Measurements from ENCODE around the gene DUS2.
A peak's percentile ranks its signal among the peaks of the same experiment; 100 is the strongest.

DUS2 gene

DNA sequence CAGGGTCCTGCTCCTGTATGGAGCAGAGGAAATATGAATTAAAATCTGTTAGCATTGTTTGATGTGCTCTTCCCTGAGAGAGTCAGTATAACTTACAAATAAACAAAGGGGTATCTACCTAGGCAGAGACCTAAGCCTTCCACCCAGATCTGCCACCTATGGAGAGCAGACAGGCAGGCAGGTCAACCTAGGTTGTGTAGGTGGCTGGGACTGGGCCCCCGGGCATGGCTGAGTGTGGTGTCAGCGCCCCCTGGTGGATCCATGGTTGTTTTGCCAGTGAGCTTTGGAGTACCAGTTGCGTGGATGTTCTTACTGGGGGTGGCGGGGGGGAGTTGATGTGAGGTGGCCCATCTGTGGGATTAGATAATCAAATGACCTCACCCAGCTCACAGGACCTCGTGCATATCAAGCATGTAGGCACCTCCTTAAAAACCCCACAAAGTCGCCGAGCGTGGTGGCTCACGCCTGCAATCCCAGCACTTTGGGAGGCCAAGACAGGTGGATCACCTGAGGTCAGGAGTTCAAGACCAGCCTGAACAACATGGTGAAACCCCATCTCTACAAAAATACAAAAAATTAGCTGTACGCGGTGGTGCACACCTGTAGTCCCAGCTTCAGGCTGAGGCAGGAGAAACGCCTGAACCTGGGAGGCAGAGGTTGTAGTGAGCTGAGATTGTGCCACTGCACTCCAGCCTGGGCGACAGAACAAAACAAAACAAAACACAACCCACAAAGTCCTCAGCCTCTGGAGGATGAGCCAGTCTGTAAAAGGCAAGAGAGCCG lies 17.6 kb downstream of the DUS2 start:
- Histone ChIP-seq H3K9me3 (ENCODE audit: control insufficient read depth in 2 of 2, low read length in 2 of 2) (no peaks in the 10 kb centered on the region), H3K27ac (ENCODE audit: low read depth in 2 of 2, low read length in 2 of 2) (peak overlapping the region in 1 of 2 donors; percentile 21), H3K27me3 (ENCODE audit: control insufficient read depth in 2 of 2, insufficient read depth in 2 of 2, low read length in 2 of 2) (no peaks in the 10 kb centered on the region), H3K4me3 (ENCODE audit: low read length in 2 of 2) (no peak overlapping the region), H3K9ac (ENCODE audit: low read depth in 1 of 2, low read length in 2 of 2) (no peak overlapping the region), H3K4me1 (ENCODE audit: control insufficient read depth in 2 of 2, insufficient read depth in 2 of 2, low read length in 2 of 2) (peaks cover 2% of the 10 kb centered on the region in 2 donors), H3K36me3 (ENCODE audit: control insufficient read depth in 2 of 2, insufficient read depth in 2 of 2, low read length in 2 of 2) (peaks cover 4 to 11% of the 10 kb centered on the region in 2 donors)

DNA sequence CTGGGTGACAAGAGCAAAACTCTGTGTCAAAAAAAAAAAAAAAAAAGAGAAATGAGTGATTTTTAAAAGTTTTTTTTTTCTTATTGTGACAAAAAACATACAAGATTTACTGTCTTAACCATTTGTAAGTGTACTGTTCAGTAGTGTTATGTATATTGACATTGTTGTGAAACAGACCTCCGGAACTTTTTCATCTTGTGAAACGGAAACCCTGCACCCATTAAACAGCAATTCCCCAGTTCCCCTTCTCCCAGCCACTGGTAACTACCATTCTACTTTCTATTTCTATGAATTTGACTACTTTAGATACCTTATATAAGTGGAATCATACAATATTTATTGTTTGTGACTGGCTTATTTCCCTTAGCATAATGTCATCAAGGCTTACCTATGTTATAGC lies 18.7 kb downstream of the DUS2 start:
- H3K36me3 ChIP-seq (ENCODE audit: control insufficient read depth in 2 of 2, insufficient read depth in 2 of 2, low read length in 2 of 2) = peaks cover 4 to 11% of the 10 kb centered on the region in 2 donors

DNA sequence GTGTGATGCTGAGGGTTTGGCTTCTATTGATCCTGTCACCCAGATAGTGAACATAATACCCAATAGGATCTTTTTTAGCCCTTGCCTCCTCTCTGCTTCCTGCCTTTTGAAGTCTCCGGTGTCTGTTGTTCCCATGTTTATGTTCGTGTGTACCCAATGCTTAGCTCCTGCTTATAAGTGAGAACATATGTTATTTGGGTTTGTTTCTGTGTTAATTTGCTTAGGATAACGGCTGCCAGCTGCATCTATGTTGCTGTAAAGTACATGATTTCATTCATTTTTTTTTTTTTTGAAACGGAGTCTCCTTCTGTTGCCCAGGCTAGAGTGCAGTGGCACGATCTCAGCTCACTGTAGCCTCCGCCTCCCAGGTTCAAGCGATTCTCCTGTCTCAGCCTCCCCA lies 23.0 kb downstream of the DUS2 start:
- Histone ChIP-seq H3K4me3 (ENCODE audit: low read length in 2 of 2) (no peak overlapping the region), H3K27me3 (ENCODE audit: control insufficient read depth in 2 of 2, insufficient read depth in 2 of 2, low read length in 2 of 2) (no peaks in the 10 kb centered on the region), H3K9ac (ENCODE audit: low read depth in 1 of 2, low read length in 2 of 2) (no peak overlapping the region), H3K36me3 (ENCODE audit: control insufficient read depth in 2 of 2, insufficient read depth in 2 of 2, low read length in 2 of 2) (peaks cover 19 to 23% of the 10 kb centered on the region in 2 donors), H3K27ac (ENCODE audit: low read depth in 2 of 2, low read length in 2 of 2) (no peak overlapping the region), H3K4me1 (ENCODE audit: control insufficient read depth in 2 of 2, insufficient read depth in 2 of 2, low read length in 2 of 2) (peaks cover 0 to 2% of the 10 kb centered on the region in 2 donors), H3K9me3 (ENCODE audit: control insufficient read depth in 2 of 2, low read length in 2 of 2) (no peaks in the 10 kb centered on the region)

More for the DNA sequence above, 18.7 kb downstream of the DUS2 start:
- H3K9me3 ChIP-seq (ENCODE audit: control insufficient read depth in 2 of 2, low read length in 2 of 2) = no peaks in the 10 kb centered on the region
- no peak overlapping the region for H3K4me3 ChIP-seq (ENCODE audit: low read length in 2 of 2)
- H3K9ac ChIP-seq (ENCODE audit: low read depth in 1 of 2, low read length in 2 of 2) = no peak overlapping the region
- peaks cover 2% of the 10 kb centered on the region in 2 donors for H3K4me1 ChIP-seq (ENCODE audit: control insufficient read depth in 2 of 2, insufficient read depth in 2 of 2, low read length in 2 of 2)
- H3K27ac ChIP-seq (ENCODE audit: low read depth in 2 of 2, low read length in 2 of 2) = no peak overlapping the region
- H3K27me3 ChIP-seq (ENCODE audit: control insufficient read depth in 2 of 2, insufficient read depth in 2 of 2, low read length in 2 of 2) = no peaks in the 10 kb centered on the region

DNA sequence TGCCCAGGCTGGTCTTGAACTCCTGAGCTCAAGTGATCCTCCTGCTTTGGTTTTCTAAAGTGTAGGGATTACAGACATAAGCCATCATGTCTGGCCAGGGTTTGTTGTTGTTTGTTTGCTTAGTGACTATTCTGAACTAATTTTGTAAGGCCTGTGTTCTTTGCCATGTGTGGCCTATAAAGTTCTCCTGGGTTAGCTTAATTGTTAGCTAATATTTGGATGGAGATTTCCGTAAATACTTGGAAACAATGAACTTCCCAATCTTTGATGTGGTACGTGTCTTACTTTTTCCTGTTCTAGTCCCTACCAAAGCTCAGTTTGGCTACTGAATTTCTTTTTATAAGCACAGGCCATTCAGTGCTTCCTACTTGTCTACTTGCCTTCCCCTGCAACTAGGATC lies 24.9 kb downstream of the DUS2 start:
- Histone ChIP-seq H3K27me3 (ENCODE audit: control insufficient read depth in 2 of 2, insufficient read depth in 2 of 2, low read length in 2 of 2) (no peaks in the 10 kb centered on the region), H3K9ac (ENCODE audit: low read depth in 1 of 2, low read length in 2 of 2) (no peak overlapping the region), H3K36me3 (ENCODE audit: control insufficient read depth in 2 of 2, insufficient read depth in 2 of 2, low read length in 2 of 2) (peaks cover 17 to 29% of the 10 kb centered on the region in 2 donors), H3K4me1 (ENCODE audit: control insufficient read depth in 2 of 2, insufficient read depth in 2 of 2, low read length in 2 of 2) (no peaks in the 10 kb centered on the region), H3K9me3 (ENCODE audit: control insufficient read depth in 2 of 2, low read length in 2 of 2) (no peaks in the 10 kb centered on the region), H3K4me3 (ENCODE audit: low read length in 2 of 2) (no peak overlapping the region), H3K27ac (ENCODE audit: low read depth in 2 of 2, low read length in 2 of 2) (no peak overlapping the region)

DNA sequence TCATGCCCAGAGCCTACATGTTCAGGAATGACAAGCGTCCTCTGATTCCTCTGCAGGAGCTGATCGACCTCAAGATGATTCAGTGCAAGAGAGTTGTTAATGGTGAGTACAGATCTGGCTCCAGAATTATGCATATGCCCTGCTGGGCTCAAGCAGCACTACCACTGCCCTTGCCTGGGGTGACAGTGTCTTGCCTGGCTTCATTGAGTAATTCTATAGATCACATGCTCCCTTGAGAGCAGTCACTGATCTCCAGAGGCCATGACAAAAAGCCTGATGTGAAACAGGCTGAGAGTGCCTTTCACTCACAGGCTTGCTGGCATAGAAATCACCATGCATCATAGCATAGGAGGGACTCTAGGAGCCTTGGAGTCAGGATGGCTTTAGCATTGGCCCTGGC lies 26.4 kb downstream of the DUS2 start:
- H3K27me3 ChIP-seq (ENCODE audit: control insufficient read depth in 2 of 2, insufficient read depth in 2 of 2, low read length in 2 of 2) = no peaks in the 10 kb centered on the region
- H3K36me3 ChIP-seq (ENCODE audit: control insufficient read depth in 2 of 2, insufficient read depth in 2 of 2, low read length in 2 of 2) = peaks cover 23 to 32% of the 10 kb centered on the region in 2 donors
- no peak overlapping the region for H3K4me3 ChIP-seq (ENCODE audit: low read length in 2 of 2)
- H3K9ac ChIP-seq (ENCODE audit: low read depth in 1 of 2, low read length in 2 of 2) = no peak overlapping the region
- no peak overlapping the region for H3K27ac ChIP-seq (ENCODE audit: low read depth in 2 of 2, low read length in 2 of 2)
- no peaks in the 10 kb centered on the region for H3K9me3 ChIP-seq (ENCODE audit: control insufficient read depth in 2 of 2, low read length in 2 of 2)
- no peaks in the 10 kb centered on the region for H3K4me1 ChIP-seq (ENCODE audit: control insufficient read depth in 2 of 2, insufficient read depth in 2 of 2, low read length in 2 of 2)

DNA sequence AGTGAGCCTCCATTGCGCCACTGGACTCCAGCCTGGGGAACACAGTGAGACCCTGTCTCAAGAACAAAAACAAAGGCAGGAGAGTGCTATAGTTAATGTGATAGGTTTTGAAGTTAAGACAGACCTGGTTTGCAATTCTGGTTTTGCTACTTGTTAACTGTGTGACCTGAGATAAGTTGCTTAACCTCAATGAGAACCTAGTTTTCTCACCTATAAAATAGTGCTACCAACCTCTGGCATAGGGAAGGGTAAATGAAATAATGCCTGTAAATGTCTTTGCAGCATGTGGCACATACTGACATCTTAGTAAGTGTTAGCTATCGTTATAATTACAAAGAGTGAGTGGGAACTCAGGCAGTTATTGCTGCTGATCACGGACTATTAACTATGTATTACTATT lies 32.3 kb downstream of the DUS2 start:
- H3K27me3 ChIP-seq (ENCODE audit: control insufficient read depth in 2 of 2, insufficient read depth in 2 of 2, low read length in 2 of 2) = no peaks in the 10 kb centered on the region
- H3K9me3 ChIP-seq (ENCODE audit: control insufficient read depth in 2 of 2, low read length in 2 of 2) = no peaks in the 10 kb centered on the region
- H3K9ac ChIP-seq (ENCODE audit: low read depth in 1 of 2, low read length in 2 of 2) = no peak overlapping the region
- no peaks in the 10 kb centered on the region for H3K4me1 ChIP-seq (ENCODE audit: control insufficient read depth in 2 of 2, insufficient read depth in 2 of 2, low read length in 2 of 2)
- H3K36me3 ChIP-seq (ENCODE audit: control insufficient read depth in 2 of 2, insufficient read depth in 2 of 2, low read length in 2 of 2) = peaks cover 15 to 20% of the 10 kb centered on the region in 2 donors
- H3K4me3 ChIP-seq (ENCODE audit: low read length in 2 of 2) = no peak overlapping the region
- no peak overlapping the region for H3K27ac ChIP-seq (ENCODE audit: low read depth in 2 of 2, low read length in 2 of 2)

DNA sequence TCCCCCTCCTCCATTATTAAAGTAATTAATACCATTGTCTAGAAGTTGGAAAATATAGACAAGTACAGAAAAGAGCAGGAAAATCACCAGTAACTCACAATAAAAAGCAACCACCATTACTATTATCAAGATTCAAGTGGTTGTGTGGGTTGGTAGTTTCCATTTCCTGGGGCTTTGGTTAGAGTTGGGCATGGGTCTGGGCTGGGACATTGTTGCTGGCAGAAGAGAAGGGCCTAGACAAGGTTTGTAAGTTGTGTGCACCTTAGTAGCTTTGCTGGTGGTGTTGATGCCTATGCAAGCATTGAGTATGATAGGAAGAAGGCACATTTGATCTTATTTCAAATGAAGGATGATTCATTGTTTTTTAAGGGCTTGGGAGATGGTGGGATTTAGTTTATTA lies 36.7 kb downstream of the DUS2 start:
- H3K36me3 ChIP-seq (ENCODE audit: control insufficient read depth in 2 of 2, insufficient read depth in 2 of 2, low read length in 2 of 2) = peaks cover 8 to 14% of the 10 kb centered on the region in 2 donors
- no peaks in the 10 kb centered on the region for H3K9me3 ChIP-seq (ENCODE audit: control insufficient read depth in 2 of 2, low read length in 2 of 2)
- no peaks in the 10 kb centered on the region for H3K27me3 ChIP-seq (ENCODE audit: control insufficient read depth in 2 of 2, insufficient read depth in 2 of 2, low read length in 2 of 2)
- H3K4me3 ChIP-seq (ENCODE audit: low read length in 2 of 2) = no peak overlapping the region
- H3K9ac ChIP-seq (ENCODE audit: low read depth in 1 of 2, low read length in 2 of 2) = no peak overlapping the region
- H3K4me1 ChIP-seq (ENCODE audit: control insufficient read depth in 2 of 2, insufficient read depth in 2 of 2, low read length in 2 of 2) = no peaks in the 10 kb centered on the region
- no peak overlapping the region for H3K27ac ChIP-seq (ENCODE audit: low read depth in 2 of 2, low read length in 2 of 2)

DNA sequence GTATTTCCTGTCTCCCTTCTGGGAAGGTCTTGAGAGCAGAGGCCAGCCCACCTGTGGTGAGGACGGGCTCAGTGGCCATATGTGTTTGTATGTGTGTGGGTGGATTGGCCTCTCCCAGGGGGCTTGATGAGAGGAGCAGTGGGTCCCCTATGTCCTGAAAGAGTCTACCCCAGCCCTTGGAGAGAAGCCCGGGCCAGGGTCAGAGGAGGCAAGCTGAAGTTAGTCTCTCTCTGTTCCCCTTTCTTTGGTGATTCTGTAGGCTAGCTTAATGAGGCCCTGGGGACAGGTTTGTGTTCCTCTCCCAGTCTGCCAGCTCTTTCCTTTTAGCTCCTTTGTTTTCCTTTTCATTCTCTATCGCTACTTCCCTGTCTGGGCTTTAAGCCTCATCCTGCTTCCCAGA lies 38.3 kb downstream of the DUS2 start:
- no peak overlapping the region for H3K9ac ChIP-seq (ENCODE audit: low read depth in 1 of 2, low read length in 2 of 2)

DNA sequence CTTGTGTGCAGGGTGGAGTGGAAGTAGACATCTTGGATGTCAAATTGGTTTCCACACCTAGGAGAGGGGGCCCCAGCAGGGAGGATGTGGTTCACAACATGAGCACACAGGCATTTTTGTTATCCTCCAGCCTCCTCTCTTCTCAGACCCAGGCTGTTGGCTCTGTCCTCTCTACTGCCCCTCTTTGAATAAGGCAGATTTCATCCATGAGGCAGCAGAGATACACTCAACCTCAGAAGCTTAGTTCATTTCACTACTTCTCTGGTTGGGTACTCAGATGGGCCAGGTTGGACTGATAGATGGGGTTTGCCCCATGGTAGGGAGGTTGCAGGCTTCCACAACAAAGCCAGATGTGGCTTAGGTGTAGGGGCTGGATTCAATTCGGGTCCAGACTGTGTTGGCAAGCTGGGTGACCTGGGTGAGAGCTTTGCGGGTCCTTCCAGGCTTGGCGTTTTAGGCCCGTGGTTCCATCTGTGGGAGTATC lies 39.9 kb downstream of the DUS2 start:
- no peak overlapping the region for H3K4me3 ChIP-seq (ENCODE audit: low read length in 2 of 2)
- H3K9me3 ChIP-seq (ENCODE audit: control insufficient read depth in 2 of 2, low read length in 2 of 2) = no peaks in the 10 kb centered on the region
- no peak overlapping the region for H3K27ac ChIP-seq (ENCODE audit: low read depth in 2 of 2, low read length in 2 of 2)
- H3K9ac ChIP-seq (ENCODE audit: low read depth in 1 of 2, low read length in 2 of 2) = no peak overlapping the region
- no peaks in the 10 kb centered on the region for H3K27me3 ChIP-seq (ENCODE audit: control insufficient read depth in 2 of 2, insufficient read depth in 2 of 2, low read length in 2 of 2)
- H3K36me3 ChIP-seq (ENCODE audit: control insufficient read depth in 2 of 2, insufficient read depth in 2 of 2, low read length in 2 of 2) = peaks cover 2 to 24% of the 10 kb centered on the region in 2 donors
- peaks cover 1 to 2% of the 10 kb centered on the region in 2 donors for H3K4me1 ChIP-seq (ENCODE audit: control insufficient read depth in 2 of 2, insufficient read depth in 2 of 2, low read length in 2 of 2)

More for the DNA sequence above, 38.3 kb downstream of the DUS2 start:
- Histone ChIP-seq H3K9me3 (ENCODE audit: control insufficient read depth in 2 of 2, low read length in 2 of 2) (no peaks in the 10 kb centered on the region), H3K36me3 (ENCODE audit: control insufficient read depth in 2 of 2, insufficient read depth in 2 of 2, low read length in 2 of 2) (peaks cover 3 to 20% of the 10 kb centered on the region in 2 donors), H3K4me3 (ENCODE audit: low read length in 2 of 2) (no peak overlapping the region), H3K27me3 (ENCODE audit: control insufficient read depth in 2 of 2, insufficient read depth in 2 of 2, low read length in 2 of 2) (no peaks in the 10 kb centered on the region), H3K27ac (ENCODE audit: low read depth in 2 of 2, low read length in 2 of 2) (no peak overlapping the region), H3K4me1 (ENCODE audit: control insufficient read depth in 2 of 2, insufficient read depth in 2 of 2, low read length in 2 of 2) (no peaks in the 10 kb centered on the region)

DNA sequence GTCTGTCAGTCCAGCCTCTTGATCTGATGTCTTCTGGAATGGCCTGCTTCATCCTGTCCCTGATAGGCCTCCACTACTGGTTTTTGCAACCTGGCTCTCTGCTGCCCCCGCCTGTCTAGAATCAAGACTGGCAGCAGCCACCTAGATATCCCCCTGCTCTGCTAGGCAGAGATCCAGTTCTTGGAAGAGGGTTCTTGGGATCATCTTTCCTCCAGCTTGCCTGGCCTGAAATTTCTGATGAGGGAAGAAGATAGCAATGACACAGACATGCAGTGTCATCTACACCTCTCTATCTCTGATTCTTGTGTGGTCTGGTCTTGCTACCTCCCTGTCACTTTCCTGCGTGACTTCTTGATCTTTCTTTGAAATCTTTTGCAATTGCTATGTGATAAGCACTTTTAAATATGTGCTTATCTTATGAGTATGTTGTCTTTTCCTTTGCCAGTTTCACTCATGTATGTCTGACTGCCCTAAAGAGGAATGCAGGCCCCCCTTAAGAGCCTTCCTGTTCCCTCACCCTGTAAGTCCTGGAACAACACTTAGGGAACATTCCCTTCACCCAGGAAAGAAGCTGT lies 41.8 kb downstream of the DUS2 start:
- Histone ChIP-seq H3K9me3 (ENCODE audit: control insufficient read depth in 2 of 2, low read length in 2 of 2) (no peaks in the 10 kb centered on the region), H3K27me3 (ENCODE audit: control insufficient read depth in 2 of 2, insufficient read depth in 2 of 2, low read length in 2 of 2) (no peaks in the 10 kb centered on the region), H3K4me3 (ENCODE audit: low read length in 2 of 2) (no peak overlapping the region), H3K27ac (ENCODE audit: low read depth in 2 of 2, low read length in 2 of 2) (no peak overlapping the region), H3K36me3 (ENCODE audit: control insufficient read depth in 2 of 2, insufficient read depth in 2 of 2, low read length in 2 of 2) (peaks cover 5 to 23% of the 10 kb centered on the region in 2 donors), H3K4me1 (ENCODE audit: control insufficient read depth in 2 of 2, insufficient read depth in 2 of 2, low read length in 2 of 2) (peaks cover 12 to 17% of the 10 kb centered on the region in 2 donors), H3K9ac (ENCODE audit: low read depth in 1 of 2, low read length in 2 of 2) (no peak overlapping the region)
